ENCODE results near the gene CCDC175.
A peak's percentile ranks its signal among the peaks of the same experiment; 100 is the strongest.

Gene CCDC175

GRCh38 chr14:59507752-59508103 is 68.9 kb downstream of the CCDC175 start:
- Histone ChIP-seq H4K20me1 (ENCODE audit: insufficient read depth, low read length) (no peaks in the 10 kb centered on the region), H3K79me2 (ENCODE audit: insufficient read depth, low read length) (no peaks in the 10 kb centered on the region), H2AFZ (ENCODE audit: low read length) (no peak overlapping the region), H3K27me3 (ENCODE audit: insufficient read depth, low read length) (no peaks in the 10 kb centered on the region), H3K9ac (ENCODE audit: low read length) (no peak overlapping the region), H3F3A (ENCODE audit: insufficient read depth, low read length) (no peaks in the 10 kb centered on the region), H3K9me2 (ENCODE audit: low read depth, low read length) (no peaks in the 10 kb centered on the region), H3K36me3 (ENCODE audit: insufficient read depth, low read length) (peaks cover 21% of the 10 kb centered on the region; the same call in 1 of the 2 replicates), H3K4me1 (ENCODE audit: insufficient read depth, low read length, severe bottlenecking) (no peaks in the 10 kb centered on the region), H3K4me3 (ENCODE audit: low read depth, low read length, poor library complexity, severe bottlenecking) (no peak overlapping the region), H3K27ac (ENCODE audit: low read depth, low read length, poor library complexity, severe bottlenecking) (no peak overlapping the region), H3K9me3 (ENCODE audit: low read length) (no peaks in the 10 kb centered on the region), H3K4me2 (ENCODE audit: low read length) (no peak overlapping the region)
- TF ChIP-seq CTCF (IDR thresholded peaks at IDR 0.05; ENCODE audit: low read length) (no peak), EZH2 (IDR thresholded peaks at IDR 0.05; ENCODE audit: borderline replicate concordance, low read length) (no peak)

- Histone ChIP-seq H3K36me3 (ENCODE audit: insufficient read depth, low read length) (peaks cover 21% of the 10 kb centered on the region; the same call in 1 of the 2 replicates), H3K9me2 (ENCODE audit: low read depth, low read length) (no peaks in the 10 kb centered on the region), H3K79me2 (ENCODE audit: insufficient read depth, low read length) (no peaks in the 10 kb centered on the region), H3K9ac (ENCODE audit: low read length) (no peak overlapping the region), H3F3A (ENCODE audit: insufficient read depth, low read length) (no peaks in the 10 kb centered on the region), H3K4me1 (ENCODE audit: insufficient read depth, low read length, severe bottlenecking) (no peaks in the 10 kb centered on the region), H3K9me3 (ENCODE audit: low read length) (no peaks in the 10 kb centered on the region), H2AFZ (ENCODE audit: low read length) (no peak overlapping the region), H3K27ac (ENCODE audit: low read depth, low read length, poor library complexity, severe bottlenecking) (no peak overlapping the region), H3K27me3 (ENCODE audit: insufficient read depth, low read length) (no peaks in the 10 kb centered on the region), H3K4me3 (ENCODE audit: low read depth, low read length, poor library complexity, severe bottlenecking) (no peak overlapping the region), H3K4me2 (ENCODE audit: low read length) (no peak overlapping the region), H4K20me1 (ENCODE audit: insufficient read depth, low read length) (no peaks in the 10 kb centered on the region)
- TF ChIP-seq CTCF (IDR thresholded peaks at IDR 0.05; ENCODE audit: low read length), result peak; percentile 88
- no peak for TF ChIP-seq EZH2 (IDR thresholded peaks at IDR 0.05; ENCODE audit: borderline replicate concordance, low read length)
Observed at GRCh38 chr14:59507063-59507751, 69.4 kb downstream of the CCDC175 start.

- Histone ChIP-seq H3K4me1 (ENCODE audit: insufficient read depth, low read length, severe bottlenecking) (no peaks in the 10 kb centered on the region), H3K4me2 (ENCODE audit: low read length) (no peak overlapping the region), H3K27ac (ENCODE audit: low read depth, low read length, poor library complexity, severe bottlenecking) (no peak overlapping the region), H3K79me2 (ENCODE audit: insufficient read depth, low read length) (no peaks in the 10 kb centered on the region), H3K36me3 (ENCODE audit: insufficient read depth, low read length) (peaks cover 47% of the 10 kb centered on the region), H3F3A (ENCODE audit: insufficient read depth, low read length) (no peaks in the 10 kb centered on the region), H3K9me3 (ENCODE audit: low read length) (no peaks in the 10 kb centered on the region), H3K9ac (ENCODE audit: low read length) (no peak overlapping the region), H4K20me1 (ENCODE audit: insufficient read depth, low read length) (no peaks in the 10 kb centered on the region), H3K27me3 (ENCODE audit: insufficient read depth, low read length) (no peaks in the 10 kb centered on the region), H2AFZ (ENCODE audit: low read length) (no peak overlapping the region), H3K9me2 (ENCODE audit: low read depth, low read length) (no peaks in the 10 kb centered on the region), H3K4me3 (ENCODE audit: low read depth, low read length, poor library complexity, severe bottlenecking) (no peak overlapping the region)
- TF ChIP-seq CTCF (IDR thresholded peaks at IDR 0.05; ENCODE audit: low read length) (no peak), EZH2 (IDR thresholded peaks at IDR 0.05; ENCODE audit: borderline replicate concordance, low read length) (no peak)
Observed at GRCh38 chr14:59503256-59503655, 73.4 kb downstream of the CCDC175 start.
